Peyer's patch (tissue), 4 donors: ENCODE data around the gene ELOVL5. TPM values are rescaled to one million over a fixed set of nuclear protein-coding genes. Genes with fewer than 3 reads are reported as not detected.

Experiments
- DNase-seq, 3 donors: peaks; one replicate each; pipeline ENCODE4 v3.0.0-alpha.2; 2017 to 2019
- H3K27ac ChIP-seq, 4 donors: fragments of 200-600 bp; sonication (generic); one replicate each; pipeline ENCODE4 v1.5.1; 2016 to 2019
- H3K27me3 ChIP-seq, 2 donors: fragments of 200-600 bp; sonication (generic); one replicate each; pipeline ENCODE4 v1.5.1; 2019
- H3K36me3 ChIP-seq, 3 donors: fragments of 200-600 bp; sonication (generic); one replicate each; pipeline ENCODE4 v1.5.1; 2016 to 2019
- H3K4me1 ChIP-seq, 4 donors: fragments of 200-600 bp; sonication (generic); one replicate each; pipeline ENCODE4 v1.5.1; 2016 to 2019
- H3K4me3 ChIP-seq, 4 donors: fragments of 200-600 bp; sonication (generic); 1 replicate in 3 of 4; 2 replicates in 1 of 4; pipeline ENCODE4 v1.5.1; 2016 to 2019; ENCODE audit warnings: mild to moderate bottlenecking in 1 of 4
- H3K9me3 ChIP-seq, 4 donors: fragments of 200-600 bp; sonication (generic); one replicate each; pipeline ENCODE4 v1.5.1; 2016 to 2019; ENCODE audit warnings: mild to moderate bottlenecking in 1 of 4
- POLR2A ChIP-seq, 2 donors: fragments of 450-650 bp; IDR thresholded peaks; one replicate each; pipeline ENCODE4 v1.5.1; 2017; ENCODE audit warnings: antibody characterized with exemption in 2 of 2, mild to moderate bottlenecking in 2 of 2, moderate library complexity in 2 of 2
- total RNA-seq, 4 donors: library from RNA; depleted of rRNA; stranded (reverse); fragments of >200 nt; gene quantifications; one replicate each; pipeline ENCODE4 v1.1.0, GENCODE V29; 2016
- TF ChIP-seq, protein P1 (sequence below), 6 experiments: fragments of 450-650 bp in 4 of 6; fragments of 200-600 bp in 2 of 6; sonication (generic) in 1 of 6; IDR thresholded peaks; one replicate each; pipeline ENCODE4 v1.5.1; 2017 to 2019; ENCODE audit warnings: antibody characterized with exemption in 6 of 6, mild to moderate bottlenecking in 3 of 6, moderate library complexity in 1 of 6

The ELOVL5 gene
- total RNA-seq, 4 donors from 2014 or later = 40.3 to 101 (median 78.6) TPM

GRCh38 chr6:53240139-53240538 is 108.6 kb downstream of the ELOVL5 start:
- Histone ChIP-seq H3K27ac (peak overlapping the region in 1 of 4 donors; percentile 64), H3K27me3 (no peaks in the 10 kb centered on the region), H3K36me3 (no peaks in the 10 kb centered on the region), H3K4me1 (peaks cover 0 to 5% (median 0%) of the 10 kb centered on the region in 4 donors), H3K4me3 (no peak overlapping the region), H3K9me3 (no peaks in the 10 kb centered on the region)
- TF ChIP-seq, protein P1, sequence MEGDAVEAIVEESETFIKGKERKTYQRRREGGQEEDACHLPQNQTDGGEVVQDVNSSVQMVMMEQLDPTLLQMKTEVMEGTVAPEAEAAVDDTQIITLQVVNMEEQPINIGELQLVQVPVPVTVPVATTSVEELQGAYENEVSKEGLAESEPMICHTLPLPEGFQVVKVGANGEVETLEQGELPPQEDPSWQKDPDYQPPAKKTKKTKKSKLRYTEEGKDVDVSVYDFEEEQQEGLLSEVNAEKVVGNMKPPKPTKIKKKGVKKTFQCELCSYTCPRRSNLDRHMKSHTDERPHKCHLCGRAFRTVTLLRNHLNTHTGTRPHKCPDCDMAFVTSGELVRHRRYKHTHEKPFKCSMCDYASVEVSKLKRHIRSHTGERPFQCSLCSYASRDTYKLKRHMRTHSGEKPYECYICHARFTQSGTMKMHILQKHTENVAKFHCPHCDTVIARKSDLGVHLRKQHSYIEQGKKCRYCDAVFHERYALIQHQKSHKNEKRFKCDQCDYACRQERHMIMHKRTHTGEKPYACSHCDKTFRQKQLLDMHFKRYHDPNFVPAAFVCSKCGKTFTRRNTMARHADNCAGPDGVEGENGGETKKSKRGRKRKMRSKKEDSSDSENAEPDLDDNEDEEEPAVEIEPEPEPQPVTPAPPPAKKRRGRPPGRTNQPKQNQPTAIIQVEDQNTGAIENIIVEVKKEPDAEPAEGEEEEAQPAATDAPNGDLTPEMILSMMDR (IDR thresholded peaks at IDR 0.05) = no peak
- TF ChIP-seq POLR2A (IDR thresholded peaks at IDR 0.05) = no peak
- DNase-seq = no peak

- H3K27me3 ChIP-seq = no peaks in the 10 kb centered on the region
- H3K27ac ChIP-seq = no peak overlapping the region
- peaks cover 0 to 5% (median 0%) of the 10 kb centered on the region in 4 donors for H3K4me1 ChIP-seq
- DNase-seq = no peak
- no peaks in the 10 kb centered on the region for H3K36me3 ChIP-seq
- no peak overlapping the region for H3K4me3 ChIP-seq
- no peak for TF ChIP-seq POLR2A (IDR thresholded peaks at IDR 0.05)
- TF ChIP-seq, protein P1 (IDR thresholded peaks at IDR 0.05) = no peak
- no peaks in the 10 kb centered on the region for H3K9me3 ChIP-seq
Measured at GRCh38 chr6:53239526-53239925, 109.2 kb downstream of the ELOVL5 start.

DNA sequence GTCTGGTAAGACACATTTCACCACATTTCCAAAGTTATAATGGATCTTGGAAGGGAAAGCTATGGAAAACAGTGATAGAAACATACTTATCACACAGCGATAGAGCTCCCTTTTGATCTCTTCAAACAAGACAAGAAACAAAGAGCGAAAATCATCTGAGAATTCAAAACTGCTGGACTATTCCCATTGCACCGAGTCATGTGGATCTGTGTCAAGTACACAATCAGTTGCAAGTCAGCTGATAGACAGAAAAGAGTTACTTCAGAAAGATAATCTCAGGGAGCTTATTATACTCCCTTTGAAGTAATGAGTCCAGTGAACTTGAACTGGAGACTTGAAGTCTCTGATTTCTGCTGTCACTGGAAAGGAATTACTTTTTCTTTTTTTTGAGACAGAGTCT is 110.4 kb downstream of the ELOVL5 start:
- no peak overlapping the region for H3K4me3 ChIP-seq
- no peak overlapping the region for H3K27ac ChIP-seq
- H3K9me3 ChIP-seq = no peaks in the 10 kb centered on the region
- DNase-seq = no peak
- H3K27me3 ChIP-seq = no peaks in the 10 kb centered on the region
- H3K4me1 ChIP-seq = peaks cover 0 to 5% (median 0%) of the 10 kb centered on the region in 4 donors
- TF ChIP-seq, protein P1 (IDR thresholded peaks at IDR 0.05) = no peak
- no peak for TF ChIP-seq POLR2A (IDR thresholded peaks at IDR 0.05)
- H3K36me3 ChIP-seq = no peaks in the 10 kb centered on the region

DNA sequence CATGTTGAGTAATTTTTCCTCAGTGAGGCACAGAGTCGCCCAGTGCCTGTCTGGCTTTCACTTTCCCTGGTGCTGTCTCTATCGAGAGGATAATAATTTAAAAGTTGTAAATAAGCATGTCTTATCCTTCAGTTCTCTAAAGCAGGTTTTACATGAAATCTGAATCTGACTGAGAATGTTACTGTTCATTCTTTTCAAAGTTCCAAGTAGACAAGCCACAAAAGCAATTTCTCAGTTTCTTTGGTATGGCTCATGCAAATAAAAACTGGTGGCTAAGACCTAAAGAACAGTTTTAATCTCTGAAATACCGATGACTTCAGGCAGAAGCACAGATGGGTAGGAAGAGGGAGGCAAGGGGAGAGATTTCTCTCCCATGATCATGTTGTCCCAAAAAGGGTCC is 112.5 kb downstream of the ELOVL5 start:
- H3K27me3 ChIP-seq = no peaks in the 10 kb centered on the region
- TF ChIP-seq POLR2A (IDR thresholded peaks at IDR 0.05) = no peak
- TF ChIP-seq, protein P1 (IDR thresholded peaks at IDR 0.05) = no peak
- DNase-seq = no peak

DNA sequence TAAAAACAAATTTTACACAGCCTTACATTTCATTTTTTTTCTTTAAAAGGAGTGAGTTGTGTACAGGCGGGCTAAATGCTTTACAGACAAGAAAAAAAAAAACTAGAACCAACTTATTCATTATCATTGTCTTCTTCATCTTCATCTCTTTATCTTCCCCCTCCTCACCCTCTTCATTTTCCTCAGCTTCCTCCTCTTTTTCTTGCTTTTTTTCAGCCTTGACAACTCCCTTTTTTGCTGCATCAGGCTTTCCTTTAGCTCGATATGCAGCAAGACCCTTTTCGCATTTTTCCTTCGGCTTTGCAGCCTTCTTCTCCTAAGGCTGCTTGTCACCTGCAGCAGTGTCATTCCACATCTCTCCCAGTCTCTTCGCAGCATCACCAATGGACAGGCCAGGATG is 113.2 kb downstream of the ELOVL5 start:
- no peaks in the 10 kb centered on the region for H3K36me3 ChIP-seq
- no peak overlapping the region for H3K27ac ChIP-seq
- peaks cover 0 to 10% (median 0%) of the 10 kb centered on the region in 4 donors for H3K4me1 ChIP-seq
- H3K4me3 ChIP-seq = no peak overlapping the region
- no peaks in the 10 kb centered on the region for H3K27me3 ChIP-seq
- DNase-seq = no peak
- no peaks in the 10 kb centered on the region for H3K9me3 ChIP-seq
- TF ChIP-seq, protein P1 (IDR thresholded peaks at IDR 0.05) = no peak
- TF ChIP-seq POLR2A (IDR thresholded peaks at IDR 0.05) = no peak

More for the DNA sequence above, 112.5 kb downstream of the ELOVL5 start:
- Histone ChIP-seq H3K4me3 (no peak overlapping the region), H3K4me1 (peaks cover 0 to 10% (median 0%) of the 10 kb centered on the region in 4 donors), H3K27ac (peak overlapping the region in 1 of 4 donors; percentile 43), H3K36me3 (no peaks in the 10 kb centered on the region), H3K9me3 (no peaks in the 10 kb centered on the region)

DNA sequence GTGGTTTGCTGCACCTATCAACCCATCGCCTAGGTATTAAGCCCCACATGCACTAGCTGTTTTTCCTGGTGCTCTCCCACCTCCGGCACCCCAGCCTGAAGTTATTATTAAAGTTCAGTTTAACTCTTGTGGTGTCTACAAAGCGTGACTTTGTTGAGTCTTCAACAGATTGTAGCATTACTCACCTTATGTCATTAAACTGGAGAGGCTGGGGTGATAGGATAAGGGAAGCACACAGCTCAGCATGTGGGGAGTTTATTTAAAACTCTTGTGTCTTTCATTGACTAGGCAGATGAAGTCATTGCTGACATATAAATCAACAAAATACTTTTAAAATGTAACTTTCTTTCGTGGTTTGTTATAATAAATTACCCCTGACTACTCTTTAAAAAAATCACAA is 115.4 kb downstream of the ELOVL5 start:
- no peak for TF ChIP-seq POLR2A (IDR thresholded peaks at IDR 0.05)
- TF ChIP-seq, protein P1 (IDR thresholded peaks at IDR 0.05) = no peak
- no peaks in the 10 kb centered on the region for H3K9me3 ChIP-seq
- H3K27me3 ChIP-seq = no peaks in the 10 kb centered on the region
- H3K27ac ChIP-seq = no peak overlapping the region
- H3K4me1 ChIP-seq = peaks cover 0 to 5% (median 0%) of the 10 kb centered on the region in 4 donors
- no peaks in the 10 kb centered on the region for H3K36me3 ChIP-seq
- no peak overlapping the region for H3K4me3 ChIP-seq
- DNase-seq = no peak
